ENCODE data around the gene RYR3.

The RYR3 gene

DNA sequence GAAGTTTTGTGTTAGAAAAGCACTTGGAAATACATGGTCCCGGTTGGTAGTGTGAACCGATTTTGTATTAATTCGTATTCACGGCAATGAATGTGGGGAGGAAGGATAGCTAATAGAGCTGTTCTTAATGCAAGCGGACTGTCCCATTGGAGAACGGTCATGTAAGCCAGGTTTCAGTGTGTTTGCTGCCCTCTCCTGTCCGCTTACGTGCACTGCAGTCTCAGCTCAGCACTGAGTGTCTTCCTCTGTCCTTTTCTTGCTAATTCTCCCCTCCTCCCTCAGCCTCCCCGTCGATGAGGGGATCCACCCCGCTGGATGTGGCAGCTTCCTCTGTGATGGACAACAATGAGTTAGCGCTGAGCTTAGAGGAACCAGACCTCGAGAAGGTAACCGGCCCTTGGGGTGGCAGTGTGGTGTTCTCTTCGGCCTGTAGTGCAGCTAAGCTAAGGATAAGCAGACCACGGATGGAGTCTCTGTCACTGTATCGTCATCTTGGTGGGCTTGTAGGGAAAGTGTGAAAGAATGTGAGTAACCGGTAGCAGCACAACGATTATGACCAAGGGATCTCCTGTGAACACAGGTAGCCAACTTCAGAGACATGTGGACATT lies 390.0 kb downstream of the RYR3 start:
- DNase-seq (ENCODE audit: low read depth): peak; percentile 33
- TF ChIP-seq CTCF (IDR thresholded peaks at IDR 0.05; ENCODE audit: low read depth, low read length, missing control alignments): peak; percentile 99

DNA sequence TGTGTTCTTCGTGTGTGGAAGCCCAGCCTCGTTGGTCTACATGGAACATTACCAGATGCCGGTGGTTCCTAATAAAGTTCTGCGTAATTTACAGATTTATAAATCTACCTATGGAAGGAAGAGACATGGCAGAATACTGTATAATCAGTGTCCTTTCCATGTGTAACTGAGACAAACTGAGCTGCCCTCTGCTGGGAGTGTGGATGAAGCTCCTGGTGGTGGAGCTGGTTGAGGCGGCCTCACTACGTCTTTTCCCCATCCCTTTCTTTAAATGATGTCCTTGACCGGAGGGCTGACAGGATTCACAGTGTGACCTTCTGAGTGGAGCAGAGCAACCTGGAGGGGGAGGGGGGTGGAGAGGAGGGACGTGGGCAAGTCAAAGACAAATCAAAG lies 390.5 kb downstream of the RYR3 start:
- no peak for DNase-seq (ENCODE audit: low read depth)
- H3K4me3 ChIP-seq (ENCODE audit: low read depth, low read length): no peak overlapping the region
- no peak for TF ChIP-seq CTCF (IDR thresholded peaks at IDR 0.05; ENCODE audit: low read depth, low read length, missing control alignments)

More for the DNA sequence above, 390.0 kb downstream of the RYR3 start:
- no peak overlapping the region for H3K4me3 ChIP-seq (ENCODE audit: low read depth, low read length)

DNA sequence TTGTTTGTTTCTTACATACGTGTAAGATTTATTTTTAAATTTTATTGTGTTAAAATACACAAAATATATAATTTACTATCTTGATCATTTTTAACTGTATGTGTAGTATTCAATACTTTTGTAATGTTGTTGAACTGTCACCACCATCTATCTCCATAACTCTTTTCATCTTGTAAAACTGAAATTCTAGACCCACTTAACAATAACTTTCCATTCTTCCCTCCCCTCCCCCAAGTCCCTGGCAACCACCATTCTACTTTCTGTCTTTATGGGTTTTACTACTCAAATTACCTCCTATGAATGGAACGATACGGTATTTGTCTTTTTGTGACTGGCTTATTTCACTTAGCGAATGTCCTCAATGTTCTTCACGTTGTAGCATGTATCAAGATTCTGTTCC lies 395.4 kb downstream of the RYR3 start:
- TF ChIP-seq CTCF (IDR thresholded peaks at IDR 0.05; ENCODE audit: low read depth, low read length, missing control alignments): no peak
- no peak for DNase-seq (ENCODE audit: low read depth)
- H3K4me3 ChIP-seq (ENCODE audit: low read depth, low read length): no peak overlapping the region

- no peak for DNase-seq (ENCODE audit: low read depth)
- no peak overlapping the region for H3K4me3 ChIP-seq (ENCODE audit: low read depth, low read length)
- no peak for TF ChIP-seq CTCF (IDR thresholded peaks at IDR 0.05; ENCODE audit: low read depth, low read length, missing control alignments)
Measured at GRCh38 chr15:33710748-33711147, 400.0 kb downstream of the RYR3 start.

DNA sequence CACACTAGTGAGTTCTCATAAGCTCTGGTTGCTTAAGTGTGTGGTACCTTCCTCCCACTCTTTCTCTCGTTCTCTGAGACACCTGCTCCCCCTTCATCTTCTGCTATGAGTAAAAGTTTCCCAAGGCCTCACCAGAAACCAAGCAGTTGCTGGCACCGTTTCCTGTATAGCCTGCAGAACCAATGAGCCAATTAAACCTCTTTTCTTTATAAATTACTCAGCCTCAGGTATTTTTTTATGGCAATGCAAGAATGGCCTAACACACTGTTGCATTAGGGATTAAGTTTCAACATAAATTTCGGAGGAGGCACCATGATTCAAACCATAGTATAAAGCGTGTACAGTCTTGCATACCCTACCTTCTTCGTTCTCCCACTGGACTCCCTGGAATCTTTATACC lies 405.3 kb downstream of the RYR3 start:
- H3K4me3 ChIP-seq (ENCODE audit: low read depth, low read length): no peak overlapping the region
- no peak for TF ChIP-seq CTCF (IDR thresholded peaks at IDR 0.05; ENCODE audit: low read depth, low read length, missing control alignments)
- DNase-seq (ENCODE audit: low read depth): no peak

- no peak overlapping the region for H3K4me3 ChIP-seq (ENCODE audit: low read depth, low read length)
- TF ChIP-seq CTCF (IDR thresholded peaks at IDR 0.05; ENCODE audit: low read depth, low read length, missing control alignments): no peak
- no peak for DNase-seq (ENCODE audit: low read depth)
Measured at GRCh38 chr15:33720952-33721351, 410.2 kb downstream of the RYR3 start.

GRCh38 chr15:33722005-33722672 lies 411.4 kb downstream of the RYR3 start:
- TF ChIP-seq CTCF (IDR thresholded peaks at IDR 0.05; ENCODE audit: low read depth, low read length, missing control alignments): no peak
- DNase-seq (ENCODE audit: low read depth): no peak
- H3K4me3 ChIP-seq (ENCODE audit: low read depth, low read length): no peak overlapping the region
